GM21423 (cell line): ENCODE results near the gene PPFIBP1.

Experiments
- ATAC-seq: cut with Tn5 transposase; IDR thresholded peaks from one replicate; pipeline ENCODE4 v1.9.1; 2021; ENCODE audit warnings: mild to moderate bottlenecking, moderate library complexity; ENCODE audit not compliant: unreplicated experiment

The PPFIBP1 gene

GRCh38 chr12:27523642-27524493 lies at the start of gene PPFIBP1:
PPFIBP1 (plus strand) TSS chr12:27524206; CDS start chr12:27633397, 109,191 bp downstream.
- peak; percentile 90 for ATAC-seq

- no peak for ATAC-seq
These were observed 49.7 kb upstream of the PPFIBP1 start for GRCh38 chr12:27474344-27474743.

DNA sequence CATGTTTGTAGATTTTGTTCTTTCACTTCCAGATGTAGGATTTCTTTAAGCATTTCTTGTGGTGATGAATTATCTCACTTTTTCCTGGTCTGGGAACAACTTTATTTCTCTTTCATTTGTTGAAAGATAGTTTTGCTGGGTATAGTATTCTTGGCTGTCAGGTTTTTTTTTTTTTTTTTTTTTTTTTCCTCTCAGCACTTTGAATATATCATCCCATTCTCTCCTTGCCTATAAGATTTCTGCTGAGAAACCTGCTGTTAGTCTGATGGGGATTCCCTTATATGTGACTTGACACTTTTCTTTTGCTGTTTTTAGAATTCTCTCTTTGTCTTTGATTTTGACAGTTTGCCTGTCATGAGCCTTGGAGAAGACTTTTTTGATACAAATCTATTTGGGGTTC lies 47.0 kb upstream of the PPFIBP1 start:
- ATAC-seq: no peak

- ATAC-seq: no peak
These were observed 45.1 kb upstream of the PPFIBP1 start for GRCh38 chr12:27478949-27479348.

DNA sequence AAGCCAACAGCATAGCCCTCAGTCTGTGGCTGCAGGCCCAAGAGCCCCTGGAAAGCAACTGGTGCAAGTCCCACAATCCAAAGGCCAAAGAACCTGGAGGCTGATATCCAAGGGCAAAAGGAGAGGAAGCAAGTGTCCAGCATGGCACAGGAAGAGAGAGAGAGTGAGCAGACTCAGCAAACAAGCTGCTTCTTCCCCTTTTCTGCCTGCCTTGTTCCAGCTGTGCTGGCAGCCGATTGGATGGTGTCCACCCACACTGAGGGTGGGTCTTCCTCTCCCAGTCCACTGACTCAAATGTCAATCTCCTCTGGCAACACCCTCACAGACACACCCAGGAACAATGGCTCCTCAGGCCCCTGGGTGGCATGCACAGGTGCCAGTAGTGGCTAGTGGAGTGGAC lies 44.0 kb upstream of the PPFIBP1 start:
- ATAC-seq: no peak

DNA sequence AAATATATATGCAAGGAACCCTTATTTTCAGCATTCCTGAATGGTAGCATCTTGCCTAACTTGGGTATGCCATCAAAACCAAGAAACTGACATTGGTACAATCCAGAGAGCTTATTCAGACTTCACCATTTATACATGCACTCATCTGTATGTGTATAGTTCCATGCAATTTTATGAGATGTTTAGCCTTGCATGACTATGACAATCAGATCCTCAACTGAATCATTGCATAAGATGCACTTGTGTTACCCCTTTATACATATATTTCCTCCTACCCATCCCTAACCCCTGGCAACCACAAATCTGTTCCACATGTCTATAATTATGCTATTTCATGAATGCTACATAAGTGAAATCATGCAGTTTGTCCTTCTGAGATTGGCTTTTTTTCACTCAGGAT lies 37.0 kb upstream of the PPFIBP1 start:
- ATAC-seq: no peak

DNA sequence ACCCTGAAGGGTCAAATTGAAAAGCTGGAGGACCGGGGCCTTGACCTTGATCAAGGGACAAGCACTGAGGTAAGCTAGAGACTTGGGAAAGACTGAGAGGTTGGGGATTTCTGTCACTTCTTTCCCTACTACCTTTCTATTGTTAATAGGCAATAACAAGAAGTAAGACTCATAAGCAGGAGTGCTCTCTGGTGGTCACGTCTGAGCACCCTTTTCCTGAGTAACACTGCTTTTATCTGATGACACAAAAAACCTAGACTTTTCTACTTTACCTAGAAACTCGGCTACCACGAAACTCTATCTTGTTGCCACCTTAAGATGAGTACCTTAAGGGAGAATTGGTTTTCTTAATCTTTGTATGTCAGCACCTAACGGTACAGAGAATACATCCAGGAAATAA lies 35.5 kb upstream of the PPFIBP1 start:
- no peak for ATAC-seq

GRCh38 chr12:27491226-27491625 lies 32.8 kb upstream of the PPFIBP1 start:
- no peak for ATAC-seq

GRCh38 chr12:27493260-27493940 lies 30.6 kb upstream of the PPFIBP1 start:
- ATAC-seq: no peak

GRCh38 chr12:27497446-27497845 lies 26.6 kb upstream of the PPFIBP1 start:
- ATAC-seq: no peak

DNA sequence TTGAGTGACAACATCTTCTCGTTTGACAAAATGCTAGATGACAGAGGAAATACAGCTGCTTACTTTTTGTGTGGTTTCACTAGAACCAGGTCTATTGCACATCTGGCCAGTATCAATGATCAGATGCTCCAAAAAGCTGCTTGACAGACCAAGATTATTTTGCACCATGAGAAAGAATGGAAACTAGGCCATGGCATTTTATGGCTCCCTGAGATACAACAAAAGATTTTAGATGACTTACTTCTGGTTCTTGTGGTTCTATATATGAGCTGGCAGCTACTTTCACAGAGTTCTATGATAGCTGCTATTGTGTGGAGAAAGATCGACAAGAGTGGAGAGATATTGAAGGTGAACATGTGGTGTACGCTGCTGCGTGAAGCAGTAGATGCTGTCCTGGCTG lies 25.9 kb upstream of the PPFIBP1 start:
- peak; percentile 49 for ATAC-seq

DNA sequence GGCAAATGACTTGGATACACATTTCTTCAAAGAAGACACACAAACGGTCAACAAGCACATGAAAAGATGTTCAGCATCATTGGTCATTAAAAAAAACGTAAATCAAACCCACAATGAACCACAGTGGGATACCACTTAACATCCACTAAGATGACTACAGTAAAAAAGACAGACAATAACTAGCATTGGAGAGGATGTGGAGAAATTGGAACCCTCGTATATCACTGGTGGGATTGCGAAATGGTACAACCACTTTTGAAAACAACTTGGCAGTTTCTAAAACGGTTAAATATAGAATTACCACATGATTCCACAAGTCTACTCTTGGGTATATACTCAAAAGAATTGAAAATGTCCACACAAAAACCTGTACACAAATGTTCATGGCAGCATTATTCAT lies 25.2 kb upstream of the PPFIBP1 start:
- ATAC-seq: no peak

DNA sequence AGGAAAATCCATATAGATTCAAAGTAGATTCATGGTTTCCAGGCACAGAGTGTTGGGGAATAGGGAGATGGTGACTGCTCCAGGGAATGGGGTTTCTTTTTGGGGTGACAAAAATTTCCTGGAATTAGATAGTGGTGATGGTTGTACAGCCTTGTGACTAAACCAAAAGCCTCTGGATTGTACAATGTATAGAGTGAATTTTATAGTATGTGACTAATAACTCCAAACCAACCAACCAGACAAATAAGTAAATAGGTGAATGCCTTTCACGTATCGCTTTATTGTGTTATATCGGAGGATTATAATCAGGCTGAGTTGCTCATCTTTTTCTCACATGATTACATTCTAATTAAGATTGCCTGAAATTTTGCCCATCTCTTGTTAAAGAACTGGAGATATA lies 24.6 kb upstream of the PPFIBP1 start:
- ATAC-seq: no peak

- no peak for ATAC-seq
These were observed 23.5 kb upstream of the PPFIBP1 start for GRCh38 chr12:27500546-27500945.

DNA sequence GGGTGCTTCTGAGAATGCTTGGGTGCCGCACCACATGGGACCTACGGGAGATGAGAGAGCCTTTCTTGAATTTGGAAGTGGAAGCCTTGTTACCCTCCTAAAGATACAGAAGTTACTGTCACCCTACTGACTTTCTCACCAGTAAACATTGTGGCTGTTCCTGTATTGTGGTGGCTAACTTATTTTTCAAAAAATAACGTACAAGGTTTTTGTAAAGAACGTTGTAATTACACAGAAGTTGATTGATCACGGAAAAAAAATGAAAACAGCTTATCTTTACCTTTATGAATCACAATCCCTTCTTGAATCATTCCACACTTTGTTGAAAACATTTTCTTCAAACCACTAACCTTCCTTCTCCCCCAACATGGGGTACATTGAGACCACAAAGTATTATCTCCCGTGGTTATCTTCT lies 22.0 kb upstream of the PPFIBP1 start:
- ATAC-seq: no peak

GRCh38 chr12:27504507-27504906 lies 19.5 kb upstream of the PPFIBP1 start:
- ATAC-seq: no peak

- ATAC-seq: no peak
These were observed 18.9 kb upstream of the PPFIBP1 start for GRCh38 chr12:27505109-27505508.

DNA sequence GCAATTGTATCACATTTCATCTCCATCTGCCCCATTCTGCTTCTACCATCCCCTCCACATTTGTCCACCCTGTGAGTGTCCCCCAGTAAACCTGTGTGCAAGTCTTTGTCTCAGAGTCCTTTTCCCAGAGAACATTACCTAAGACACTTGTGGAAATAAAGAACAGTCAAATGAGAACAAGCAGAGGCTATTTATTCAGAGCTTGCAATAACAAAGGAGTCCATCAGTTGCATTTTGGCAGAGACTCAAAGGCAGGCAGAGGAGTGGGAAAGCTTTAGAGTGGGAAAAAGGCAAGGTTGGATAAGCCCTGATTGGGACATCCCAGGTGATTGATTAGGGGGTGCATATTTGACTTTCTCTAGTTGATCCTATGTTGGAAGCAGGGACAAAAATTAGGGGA lies 18.2 kb upstream of the PPFIBP1 start:
- no peak for ATAC-seq

DNA sequence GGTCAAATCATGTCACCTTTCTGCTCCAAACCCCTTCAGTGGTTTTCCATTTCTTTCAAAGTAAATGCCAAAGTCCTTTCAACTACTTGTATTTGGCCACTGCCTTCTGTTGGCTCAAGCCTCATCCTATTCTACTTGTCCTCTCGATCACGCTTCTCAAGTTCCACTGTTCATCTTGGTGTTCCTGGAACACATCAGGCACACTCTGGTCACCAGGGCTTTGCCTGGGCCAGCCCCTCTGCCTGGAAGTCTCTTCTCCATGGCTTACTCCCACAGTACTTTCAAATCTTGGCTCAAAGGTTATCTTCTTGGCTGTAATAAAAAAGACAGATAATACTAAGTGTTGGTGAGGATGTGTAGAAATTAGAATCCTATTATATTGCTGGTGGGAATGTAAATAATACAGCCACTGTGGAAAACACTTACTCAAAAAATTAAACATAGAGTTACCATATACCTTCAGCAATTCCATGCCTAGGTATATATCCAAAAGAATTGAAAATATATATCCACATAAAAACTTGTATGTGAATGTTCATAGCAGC lies 17.3 kb upstream of the PPFIBP1 start:
- no peak for ATAC-seq

GRCh38 chr12:27508736-27509431 lies 15.1 kb upstream of the PPFIBP1 start:
- ATAC-seq: no peak

DNA sequence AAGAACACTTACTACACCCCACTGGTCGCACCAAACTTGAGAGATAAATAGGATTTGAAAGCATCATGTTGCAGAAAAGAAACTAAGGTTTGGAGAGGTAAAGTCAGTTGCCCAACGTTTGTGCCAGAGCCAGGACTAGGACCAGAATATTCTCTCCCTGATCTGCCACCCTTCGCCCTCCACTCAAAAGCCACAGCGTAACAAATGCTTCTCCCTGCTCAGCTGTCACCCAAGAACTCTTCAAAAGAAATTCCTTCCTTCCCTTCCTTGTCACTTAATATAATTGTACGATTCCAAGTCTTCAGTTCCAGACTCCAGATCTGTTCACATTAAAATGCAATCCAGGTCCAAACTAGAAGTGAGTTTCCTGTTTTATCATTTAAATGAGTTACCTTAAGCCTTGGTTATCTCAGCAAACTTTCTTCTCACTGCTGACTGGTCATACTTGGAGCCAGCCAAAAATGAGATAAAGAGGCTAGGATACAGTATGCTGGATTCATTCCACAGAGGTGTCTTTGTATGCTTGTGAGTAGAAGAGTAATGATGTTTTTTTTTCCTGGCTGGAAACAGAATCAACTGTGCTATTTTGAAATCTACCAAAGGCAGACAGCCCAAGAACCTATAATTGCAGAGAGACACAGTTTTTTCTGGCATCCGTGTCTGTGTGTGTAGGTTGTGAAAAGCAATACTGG lies 12.8 kb upstream of the PPFIBP1 start:
- no peak for ATAC-seq
